HCEC 1CT (cell line): ENCODE measurements around the gene CRISP1.
"Not testable (repeated sequence)": the region's sequence is repeated elsewhere in the genome, so short reads cannot be mapped to it uniquely, and the experiment has no call there.

Source experiments
- DNase-seq: peaks from one replicate; pipeline ENCODE4 v3.0.0-alpha.2; 2017

Gene CRISP1, protein sequence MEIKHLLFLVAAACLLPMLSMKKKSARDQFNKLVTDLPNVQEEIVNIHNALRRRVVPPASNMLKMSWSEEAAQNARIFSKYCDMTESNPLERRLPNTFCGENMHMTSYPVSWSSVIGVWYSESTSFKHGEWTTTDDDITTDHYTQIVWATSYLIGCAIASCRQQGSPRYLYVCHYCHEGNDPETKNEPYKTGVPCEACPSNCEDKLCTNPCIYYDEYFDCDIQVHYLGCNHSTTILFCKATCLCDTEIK

GRCh38 chr6:49866485-49866943 is at the start of gene CRISP1:
CRISP1 (minus strand) TSS chr6:49866535; CDS start chr6:49857400, 9,135 bp downstream.
- no peak for DNase-seq

DNA sequence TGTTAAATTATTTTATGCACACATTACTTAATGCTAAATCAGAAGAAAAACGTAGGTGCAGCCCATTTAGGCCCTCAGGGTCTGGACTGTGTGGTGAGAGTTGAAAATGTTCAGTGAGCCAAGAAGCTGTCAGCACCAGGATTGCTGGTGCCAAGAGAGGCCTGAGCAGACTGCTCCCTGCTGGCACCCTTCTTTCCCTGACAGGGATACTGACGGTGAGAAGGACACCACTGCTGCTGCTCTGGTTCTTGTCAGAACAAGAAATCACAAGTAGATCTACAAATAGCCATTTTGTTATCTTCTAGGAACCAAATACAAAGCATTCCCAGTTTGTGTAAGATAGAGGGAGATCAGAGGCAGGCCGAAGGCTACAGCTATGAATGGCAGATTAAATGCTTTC is 48.7 kb upstream of the CRISP1 start:
- no peak for DNase-seq

DNA sequence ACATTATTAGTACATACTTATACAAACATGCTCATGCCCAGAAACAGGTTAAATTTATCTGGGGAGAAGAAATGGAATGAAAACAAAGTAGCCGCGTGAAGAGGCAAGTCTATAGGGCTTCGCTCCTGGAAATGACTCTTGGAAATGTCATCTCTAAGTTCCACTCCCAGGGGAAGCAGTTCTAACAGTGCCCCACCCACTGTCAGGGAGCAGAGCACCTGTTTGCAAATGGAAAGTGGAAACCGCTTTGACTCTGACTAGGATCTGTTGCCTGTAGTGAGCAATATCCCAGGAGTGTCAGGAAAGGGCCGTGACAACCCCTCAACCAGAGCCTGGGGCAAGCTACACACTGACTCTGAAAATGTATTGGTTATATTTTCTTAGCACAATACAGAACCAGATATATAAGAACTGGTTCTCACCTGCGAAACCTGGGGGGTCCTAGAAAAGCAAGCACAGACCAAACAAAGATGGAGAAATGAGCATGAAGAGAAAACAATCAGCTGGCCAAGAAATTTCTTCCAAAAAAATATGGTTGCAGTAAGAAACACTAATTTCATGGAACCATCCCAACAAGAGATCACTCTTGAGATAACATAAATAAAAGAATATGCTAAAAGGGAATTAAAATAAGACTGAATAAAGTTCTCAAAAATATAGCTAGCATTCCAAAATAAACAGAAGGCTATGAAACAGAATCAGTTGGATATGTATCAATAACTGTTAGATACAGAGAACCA is 47.5 kb upstream of the CRISP1 start:
- DNase-seq = no peak

- no peak for DNase-seq
Observed at GRCh38 chr6:49912196-49912595, 45.9 kb upstream of the CRISP1 start.

DNA sequence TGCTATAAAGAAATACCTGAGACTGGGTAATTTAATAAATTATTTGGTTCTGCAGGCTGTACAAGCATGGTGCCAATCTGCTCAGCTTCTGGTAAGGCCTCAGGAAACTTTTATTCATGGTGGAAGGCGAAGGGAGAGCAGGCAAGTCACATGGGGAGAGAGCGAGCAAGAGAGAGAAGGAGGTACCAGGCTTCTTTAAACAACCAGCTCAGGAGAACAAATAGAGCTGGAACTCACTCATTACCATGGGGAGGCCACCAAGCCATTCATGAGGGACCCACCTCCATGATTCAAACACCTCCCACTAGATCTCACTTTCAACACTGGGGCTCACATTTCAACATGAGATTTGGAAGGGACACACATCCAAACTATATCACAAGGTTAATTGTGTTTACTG is 44.9 kb upstream of the CRISP1 start:
- no peak for DNase-seq

DNA sequence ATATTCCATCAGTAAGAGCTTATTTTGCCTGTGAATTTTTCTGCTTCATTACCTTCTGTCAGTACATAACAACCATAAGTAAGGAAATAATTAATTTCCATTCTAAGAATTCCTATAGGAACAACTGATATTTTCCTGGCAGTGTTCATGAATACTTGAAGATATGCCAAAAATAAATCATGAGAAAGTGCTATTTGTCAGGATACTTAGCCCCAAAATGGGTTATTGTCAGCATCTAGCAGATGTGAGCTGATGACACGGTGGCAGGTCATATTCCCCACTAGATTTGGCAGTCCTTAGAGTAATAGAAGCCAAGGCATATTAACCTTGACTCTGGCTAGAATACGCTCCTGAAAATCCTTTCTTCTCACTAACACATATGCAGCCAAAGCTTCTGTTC is 43.2 kb upstream of the CRISP1 start:
- DNase-seq = no peak

- DNase-seq = no peak
Observed at GRCh38 chr6:49906526-49906925, 40.2 kb upstream of the CRISP1 start.

DNA sequence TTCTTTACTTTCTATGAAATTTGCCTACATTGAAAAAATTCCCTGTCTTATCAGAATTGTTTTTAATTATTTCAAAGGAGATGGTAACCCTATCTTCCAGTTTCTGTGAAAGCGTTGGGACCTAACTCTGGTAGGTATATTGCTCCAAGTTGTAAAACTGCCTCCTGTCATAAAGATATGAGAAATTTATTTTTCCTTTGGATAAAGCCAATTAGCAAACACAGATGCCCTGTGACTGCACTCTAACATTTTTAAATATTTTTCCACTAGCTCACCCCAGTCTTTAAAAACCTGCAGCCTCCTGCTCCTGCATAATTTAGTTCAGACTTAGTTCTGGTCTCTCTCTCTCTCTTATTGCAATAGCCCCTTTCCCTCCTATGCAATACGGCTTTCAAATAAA is 39.0 kb upstream of the CRISP1 start:
- no peak for DNase-seq

GRCh38 chr6:49902856-49903255 is 36.5 kb upstream of the CRISP1 start:
- DNase-seq = no peak

DNA sequence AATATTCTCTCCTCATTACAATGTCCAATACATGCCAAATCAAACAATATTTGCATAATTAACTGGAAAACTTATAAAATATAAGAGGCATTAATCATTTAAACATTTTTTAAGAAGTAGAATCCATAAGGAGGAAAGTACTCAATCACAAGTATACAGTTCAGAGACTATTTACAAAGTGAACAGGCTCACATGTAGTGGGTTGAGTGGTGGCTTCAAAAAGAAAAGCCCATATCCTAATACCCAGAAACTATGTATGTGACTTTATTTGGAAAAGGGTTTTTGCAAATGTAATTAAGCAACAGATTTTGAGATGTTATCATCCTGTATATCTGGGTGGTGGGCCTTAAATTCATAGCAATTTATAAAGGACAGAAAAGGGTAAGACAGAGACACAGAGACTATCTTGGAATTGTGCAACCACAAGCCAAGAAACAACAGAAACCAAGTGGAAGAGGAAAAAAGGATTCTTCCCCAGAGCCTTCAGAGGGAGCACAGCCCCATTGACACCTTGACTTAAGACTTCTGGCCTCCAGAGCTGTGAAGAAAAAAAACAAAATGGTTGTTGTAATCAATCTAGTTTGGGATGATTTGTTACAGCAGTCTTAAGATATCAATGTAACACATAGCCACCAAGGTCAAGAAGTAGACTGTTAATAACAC is 32.7 kb upstream of the CRISP1 start:
- DNase-seq = no peak

- DNase-seq = not testable (repeated sequence)
Observed at GRCh38 chr6:49895553-49895952, 29.2 kb upstream of the CRISP1 start.

GRCh38 chr6:49892280-49892679 is 25.9 kb upstream of the CRISP1 start:
- DNase-seq = no peak

DNA sequence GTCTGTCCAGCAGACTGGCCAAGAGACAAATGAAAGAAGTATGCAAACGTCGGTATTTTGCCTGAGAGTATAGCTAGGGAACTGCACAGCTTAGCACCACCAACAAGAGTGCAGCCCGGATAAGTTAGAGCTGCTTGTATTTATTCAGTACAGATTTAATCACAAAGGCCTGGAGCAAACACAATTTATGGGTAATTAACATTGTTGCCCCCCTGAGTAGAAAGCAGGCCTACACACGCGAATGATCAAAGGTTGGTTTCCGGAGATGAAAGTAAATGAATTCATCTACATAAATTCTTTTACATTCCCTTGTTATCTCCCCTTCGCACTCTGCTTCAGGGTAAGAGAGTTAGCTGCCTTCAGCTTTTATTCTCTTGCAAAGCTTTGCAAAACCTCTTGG is 24.7 kb upstream of the CRISP1 start:
- no peak for DNase-seq

- no peak for DNase-seq
Observed at GRCh38 chr6:49888742-49889431, 22.6 kb upstream of the CRISP1 start.

DNA sequence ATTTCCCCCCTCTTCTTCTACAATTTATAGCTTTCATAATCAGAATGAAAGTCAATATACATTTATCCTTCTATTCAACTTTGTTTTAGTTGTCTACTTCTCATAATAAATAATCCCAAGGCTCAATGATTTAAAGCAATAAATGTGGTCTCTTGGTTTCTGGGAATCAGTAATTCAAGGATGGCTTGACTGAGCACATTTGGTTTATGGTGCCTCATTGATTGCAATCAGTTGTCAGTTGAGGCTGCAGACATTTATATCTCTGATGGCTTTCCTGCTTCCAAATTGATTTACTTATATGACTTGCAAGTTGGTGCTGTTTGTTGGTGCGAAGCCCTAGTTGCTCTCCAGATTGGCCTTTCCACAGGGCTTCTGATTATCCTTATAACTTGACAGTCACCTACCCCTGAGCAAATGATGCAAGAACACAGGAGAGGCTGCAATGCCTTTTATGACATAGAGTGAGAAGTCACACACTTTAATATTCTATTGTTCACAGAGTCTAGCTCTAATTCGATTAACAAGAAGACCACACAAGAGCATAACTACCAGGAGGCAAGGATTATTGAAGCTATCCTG is 2.7 kb upstream of the CRISP1 start:
- DNase-seq = no peak

GRCh38 chr6:49856282-49856681 is 10.1 kb downstream of the CRISP1 start:
- no peak for DNase-seq

- no peak for DNase-seq
Observed at GRCh38 chr6:49855221-49855620, 11.1 kb downstream of the CRISP1 start.

- no peak for DNase-seq
Observed at GRCh38 chr6:49852975-49853374, 13.4 kb downstream of the CRISP1 start.

GRCh38 chr6:49849213-49849907 is 17.0 kb downstream of the CRISP1 start:
- DNase-seq = peak; percentile 45

GRCh38 chr6:49847673-49848072 is 18.7 kb downstream of the CRISP1 start:
- no peak for DNase-seq

DNA sequence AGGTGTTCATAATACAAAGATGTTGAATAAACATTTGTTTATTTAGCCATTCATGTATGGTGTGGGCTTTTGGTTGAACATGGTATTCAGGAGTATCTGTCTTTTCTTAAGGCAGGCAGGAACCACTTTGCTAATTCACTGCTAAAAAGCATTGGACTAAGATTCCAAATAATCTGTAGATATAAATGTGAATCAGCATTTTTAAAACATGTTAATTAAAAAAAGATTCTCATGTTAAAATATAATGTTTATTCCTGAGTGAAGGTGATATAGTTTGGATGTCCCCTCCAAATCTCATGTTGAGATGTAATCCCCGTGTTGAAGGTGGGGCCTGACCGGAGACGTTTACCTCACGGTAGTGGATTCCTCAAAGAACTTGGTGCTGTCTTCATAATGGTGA is 19.3 kb downstream of the CRISP1 start:
- no peak for DNase-seq

GRCh38 chr6:49841424-49841823 is 24.9 kb downstream of the CRISP1 start:
- no peak for DNase-seq
